Trophoblast cell (in vitro differentiated cells and primary cell): ENCODE measurements around the gene CAMK2N2.
"Not testable (repeated sequence)": the region's sequence is repeated elsewhere in the genome, so short reads cannot be mapped to it uniquely, and the experiment has no call there.

Experiments
- DNase-seq, 2 donors: peaks; one replicate each; pipeline ENCODE4 v3.0.0-alpha.2; 2016
- H2AFZ ChIP-seq: 2 replicates; pipeline ENCODE4 v1.6.1; 2013; ENCODE audit warnings: low read length, moderate library complexity, mild to moderate bottlenecking; ENCODE audit not compliant: insufficient read depth, poor library complexity
- H2AK5ac ChIP-seq: 2 replicates; pipeline ENCODE4 v1.6.1; 2013; ENCODE audit warnings: mild to moderate bottlenecking, low read length
- H2BK120ac ChIP-seq: 2 replicates; pipeline ENCODE4 v1.6.1; 2013; ENCODE audit warnings: low read length, mild to moderate bottlenecking, moderate library complexity; ENCODE audit not compliant: insufficient read depth, poor library complexity
- H2BK12ac ChIP-seq: 2 replicates; pipeline ENCODE4 v1.6.1; 2013; ENCODE audit warnings: mild to moderate bottlenecking, low read length, moderate library complexity
- H2BK5ac ChIP-seq: 2 replicates; pipeline ENCODE4 v1.6.1; 2013; ENCODE audit warnings: low read length, low read depth, moderate library complexity, mild to moderate bottlenecking; ENCODE audit not compliant: poor library complexity
- H3K14ac ChIP-seq: 2 replicates; pipeline ENCODE4 v1.6.1; 2013; ENCODE audit warnings: mild to moderate bottlenecking, low read length
- H3K18ac ChIP-seq: 2 replicates; pipeline ENCODE4 v1.6.1; 2013; ENCODE audit warnings: mild to moderate bottlenecking, low read length
- H3K23ac ChIP-seq: 2 replicates; pipeline ENCODE4 v1.6.1; 2013; ENCODE audit warnings: low read length
- H3K27ac ChIP-seq: 2 replicates; pipeline ENCODE4 v1.5.1; 2013; ENCODE audit warnings: low read depth, mild to moderate bottlenecking, inconsistent platforms, low read length, moderate library complexity
- H3K27me3 ChIP-seq: 2 replicates; pipeline ENCODE4 v1.6.1; 2013; ENCODE audit warnings: inconsistent platforms, mild to moderate bottlenecking, low read length, moderate library complexity; ENCODE audit not compliant: insufficient read depth
- H3K36me3 ChIP-seq, 2 experiments: 1 replicate in 1 of 2; 2 replicates in 1 of 2; pipeline ENCODE4 v1.6.1; 2013; ENCODE audit warnings: low read length in 2 of 2, mild to moderate bottlenecking in 2 of 2, moderate library complexity in 1 of 2; ENCODE audit not compliant: insufficient read depth in 2 of 2, control insufficient read depth in 1 of 2
- H3K4ac ChIP-seq: 2 replicates; pipeline ENCODE4 v1.6.1; 2013; ENCODE audit warnings: low read depth, mild to moderate bottlenecking, low read length, moderate library complexity
- H3K4me1 ChIP-seq, 2 experiments: 1 replicate in 1 of 2; 2 replicates in 1 of 2; pipeline ENCODE4 v1.6.1; 2013; ENCODE audit warnings: low read length in 2 of 2, mild to moderate bottlenecking in 2 of 2, moderate library complexity in 1 of 2; ENCODE audit not compliant: insufficient read depth in 2 of 2, control insufficient read depth in 1 of 2
- H3K4me2 ChIP-seq: 2 replicates; pipeline ENCODE4 v1.6.1; 2013; ENCODE audit warnings: inconsistent platforms, mild to moderate bottlenecking, low read length, moderate library complexity
- H3K4me3 ChIP-seq: 2 replicates; pipeline ENCODE4 v1.5.1; 2013; ENCODE audit warnings: mild to moderate bottlenecking, low read depth, low read length, inconsistent platforms
- H3K79me1 ChIP-seq: one replicate; pipeline ENCODE4 v1.6.1; 2013; ENCODE audit warnings: low read length
- H3K79me2 ChIP-seq: 2 replicates; pipeline ENCODE4 v1.6.1; 2013; ENCODE audit warnings: low read length, mild to moderate bottlenecking; ENCODE audit not compliant: control insufficient read depth, insufficient read depth, poor library complexity
- H3K9ac ChIP-seq: 2 replicates; pipeline ENCODE4 v1.6.1; 2013; ENCODE audit warnings: mild to moderate bottlenecking, low read length
- H3K9me3 ChIP-seq: 2 replicates; pipeline ENCODE4 v1.6.1; 2013; ENCODE audit warnings: low read depth, mild to moderate bottlenecking, control low read depth, inconsistent platforms, low read length; ENCODE audit not compliant: insufficient read depth
- H4K12ac ChIP-seq: 2 replicates; pipeline ENCODE4 v1.6.1; 2013; ENCODE audit warnings: low read depth, mild to moderate bottlenecking, low read length, moderate library complexity
- H4K8ac ChIP-seq: 2 replicates; pipeline ENCODE4 v1.6.1; 2013; ENCODE audit warnings: low read depth, mild to moderate bottlenecking, low read length, moderate library complexity
- H4K91ac ChIP-seq: one replicate; pipeline ENCODE4 v1.6.1; 2013; ENCODE audit warnings: low read depth, mild to moderate bottlenecking, low read length, moderate library complexity
- WGBS: extraction: QIAGEN DNeasy Blood & Tissue Kit; methylation state at CpG from one replicate; pipeline ENCODE4 v1.1.7; 2013; ENCODE audit warnings: missing lambda C conversion rate; ENCODE audit not compliant: insufficient read length, insufficient coverage; ENCODE audit errors: extremely low coverage; 5-methylcytosine and 5-hydroxymethylcytosine counted together

The CAMK2N2 gene

GRCh38 chr3:184272269-184272668, 10.9 kb upstream of the CAMK2N2 start:
- no peaks in the 10 kb centered on the region for H3K79me1 ChIP-seq
- H4K8ac ChIP-seq = no peak overlapping the region
- DNase-seq = no peak
- H3K9me3 ChIP-seq = peaks cover 7% of the 10 kb centered on the region
- H3K36me3 ChIP-seq = no peaks in the 10 kb centered on the region
- no CpG with 5 or more reads among the region's 1 CpG for WGBS
- no peak overlapping the region for H3K23ac ChIP-seq
- no peak overlapping the region for H2AFZ ChIP-seq
- peaks cover 20% of the 10 kb centered on the region for H3K27me3 ChIP-seq
- no peaks in the 10 kb centered on the region for H3K79me2 ChIP-seq
- no peaks in the 10 kb centered on the region for H3K4me1 ChIP-seq
- H3K9ac ChIP-seq = no peak overlapping the region
- H4K12ac ChIP-seq = no peak overlapping the region
- H3K4ac ChIP-seq = no peak overlapping the region
- no peak overlapping the region for H3K4me2 ChIP-seq
- H3K18ac ChIP-seq = no peak overlapping the region
- H3K27ac ChIP-seq = no peak overlapping the region
- no peak overlapping the region for H2BK120ac ChIP-seq
- no peak overlapping the region for H4K91ac ChIP-seq
- H2BK12ac ChIP-seq = no peak overlapping the region
- H2BK5ac ChIP-seq = no peak overlapping the region
- no peak overlapping the region for H3K14ac ChIP-seq
- H2AK5ac ChIP-seq = no peak overlapping the region
- no peak overlapping the region for H3K4me3 ChIP-seq

GRCh38 chr3:184267249-184267648, 5.9 kb upstream of the CAMK2N2 start:
- H4K12ac ChIP-seq, H2BK12ac ChIP-seq, H4K8ac ChIP-seq, H3K4me3 ChIP-seq, H3K79me2 ChIP-seq, H2BK120ac ChIP-seq, H3K23ac ChIP-seq, H3K27ac ChIP-seq, H3K9me3 ChIP-seq, H2AK5ac ChIP-seq, H3K36me3 ChIP-seq, H3K14ac ChIP-seq, H4K91ac ChIP-seq, DNase-seq, H3K79me1 ChIP-seq, H2BK5ac ChIP-seq, H3K18ac ChIP-seq, H3K4ac ChIP-seq, H2AFZ ChIP-seq, H3K4me2 ChIP-seq, H3K4me1 ChIP-seq, H3K9ac ChIP-seq: not testable (repeated sequence)
- WGBS = no CpG with 5 or more reads among the region's 1 CpG
- H3K27me3 ChIP-seq = peaks cover 11% of the 10 kb centered on the region

- Histone ChIP-seq H3K4me2 (peak overlapping the region; percentile 87), H2AFZ (no peak overlapping the region), H2BK120ac (no peak overlapping the region), H3K4me1 (peaks cover 15% of the 10 kb centered on the region in 2 experiments), H3K36me3 (no peaks in the 10 kb centered on the region), H3K14ac (no peak overlapping the region), H4K12ac (no peak overlapping the region), H3K4me3 (peak overlapping the region; percentile 48), H3K23ac (no peak overlapping the region), H3K27me3 (peaks cover 37% of the 10 kb centered on the region), H4K91ac (no peak overlapping the region), H2AK5ac (no peak overlapping the region), H3K27ac (no peak overlapping the region), H3K18ac (no peak overlapping the region), H2BK12ac (no peak overlapping the region), H3K79me1 (no peaks in the 10 kb centered on the region), H3K9me3 (peaks cover 8% of the 10 kb centered on the region), H3K79me2 (no peaks in the 10 kb centered on the region), H3K4ac (no peak overlapping the region), H3K9ac (no peak overlapping the region), H2BK5ac (no peak overlapping the region), H4K8ac (no peak overlapping the region)
- DNase-seq = peak in 1 of 2 donors; percentile 16
- no CpG with 5 or more reads among the region's 15 CpGs for WGBS
These were observed 1.4 kb upstream of the CAMK2N2 start for GRCh38 chr3:184262764-184263179.

GRCh38 chr3:184261854-184262763, 756 bp upstream of the CAMK2N2 start:
- no peak overlapping the region for H2BK12ac ChIP-seq
- no peak overlapping the region for H3K9ac ChIP-seq
- peak in 1 of 2 donors; percentile 40 for DNase-seq
- no peak overlapping the region for H2AK5ac ChIP-seq
- no peaks in the 10 kb centered on the region for H3K79me1 ChIP-seq
- H3K4ac ChIP-seq = no peak overlapping the region
- H3K23ac ChIP-seq = no peak overlapping the region
- peak overlapping the region; percentile 87 for H3K4me2 ChIP-seq
- H3K4me1 ChIP-seq = peaks cover 15% of the 10 kb centered on the region in 2 experiments
- H3K36me3 ChIP-seq = no peaks in the 10 kb centered on the region
- peaks cover 37% of the 10 kb centered on the region for H3K27me3 ChIP-seq
- H2BK5ac ChIP-seq = no peak overlapping the region
- peak overlapping the region; percentile 64 for H3K4me3 ChIP-seq
- H4K12ac ChIP-seq = no peak overlapping the region
- no peaks in the 10 kb centered on the region for H3K79me2 ChIP-seq
- no peak overlapping the region for H3K18ac ChIP-seq
- no peak overlapping the region for H4K91ac ChIP-seq
- no peak overlapping the region for H3K14ac ChIP-seq
- no peak overlapping the region for H4K8ac ChIP-seq
- H3K27ac ChIP-seq = no peak overlapping the region
- peaks cover 8% of the 10 kb centered on the region for H3K9me3 ChIP-seq
- peak overlapping the region; percentile 14 for H2AFZ ChIP-seq
- WGBS = no CpG with 5 or more reads among the region's 66 CpGs
- H2BK120ac ChIP-seq = no peak overlapping the region
